ENCODE data around the gene PJVK.
"Not testable (repeated sequence)": the region's sequence is repeated elsewhere in the genome, so short reads cannot be mapped to it uniquely, and the experiment has no call there.

The PJVK gene, protein sequence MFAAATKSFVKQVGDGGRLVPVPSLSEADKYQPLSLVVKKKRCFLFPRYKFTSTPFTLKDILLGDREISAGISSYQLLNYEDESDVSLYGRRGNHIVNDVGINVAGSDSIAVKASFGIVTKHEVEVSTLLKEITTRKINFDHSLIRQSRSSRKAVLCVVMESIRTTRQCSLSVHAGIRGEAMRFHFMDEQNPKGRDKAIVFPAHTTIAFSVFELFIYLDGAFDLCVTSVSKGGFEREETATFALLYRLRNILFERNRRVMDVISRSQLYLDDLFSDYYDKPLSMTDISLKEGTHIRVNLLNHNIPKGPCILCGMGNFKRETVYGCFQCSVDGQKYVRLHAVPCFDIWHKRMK

GRCh38 chr2:178450774-178451525, at the start of gene PJVK, which contains the start of gene PRKRA:
TSS of gene PJVK (plus strand) at chr2:178451378. CDS start at chr2:178453410, 2,032 bp downstream.
TSS of gene PRKRA (minus strand) at chr2:178451175. CDS start at chr2:178451030, 145 bp downstream.
- DNase-seq (ENCODE audit: low read depth), result peak; percentile 88

GRCh38 chr2:178401994-178402437, 49.2 kb upstream of the PJVK start:
- no peak for DNase-seq (ENCODE audit: low read depth)

GRCh38 chr2:178403671-178404306, 47.4 kb upstream of the PJVK start:
- DNase-seq (ENCODE audit: low read depth), result no peak

- DNase-seq (ENCODE audit: low read depth), result no peak
These were observed 46.8 kb upstream of the PJVK start for GRCh38 chr2:178404368-178404767.

GRCh38 chr2:178409261-178409660, 41.9 kb upstream of the PJVK start:
- no peak for DNase-seq (ENCODE audit: low read depth)

GRCh38 chr2:178412047-178412446, 39.1 kb upstream of the PJVK start:
- no peak for DNase-seq (ENCODE audit: low read depth)

DNA sequence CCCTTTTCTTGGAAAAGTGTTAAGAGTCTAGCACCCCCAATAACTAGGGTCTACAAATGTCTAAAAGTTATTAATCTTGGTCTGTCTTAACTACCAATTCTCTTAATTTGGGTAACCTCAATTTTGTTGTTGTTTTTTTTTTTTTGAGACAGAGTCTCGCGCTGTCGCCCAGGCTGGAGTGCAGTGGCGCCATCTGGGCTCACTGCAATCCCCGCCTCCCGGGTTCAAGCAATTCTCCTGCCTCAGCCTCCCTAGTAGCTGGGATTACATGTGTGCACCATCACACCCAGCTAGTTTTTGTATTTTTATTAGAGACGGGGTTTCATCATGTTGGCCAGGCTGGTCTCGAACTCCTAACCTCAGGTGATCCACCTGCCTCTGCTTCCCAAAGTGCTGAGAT, 38.7 kb upstream of the PJVK start:
- DNase-seq (ENCODE audit: low read depth), result not testable (repeated sequence)

DNA sequence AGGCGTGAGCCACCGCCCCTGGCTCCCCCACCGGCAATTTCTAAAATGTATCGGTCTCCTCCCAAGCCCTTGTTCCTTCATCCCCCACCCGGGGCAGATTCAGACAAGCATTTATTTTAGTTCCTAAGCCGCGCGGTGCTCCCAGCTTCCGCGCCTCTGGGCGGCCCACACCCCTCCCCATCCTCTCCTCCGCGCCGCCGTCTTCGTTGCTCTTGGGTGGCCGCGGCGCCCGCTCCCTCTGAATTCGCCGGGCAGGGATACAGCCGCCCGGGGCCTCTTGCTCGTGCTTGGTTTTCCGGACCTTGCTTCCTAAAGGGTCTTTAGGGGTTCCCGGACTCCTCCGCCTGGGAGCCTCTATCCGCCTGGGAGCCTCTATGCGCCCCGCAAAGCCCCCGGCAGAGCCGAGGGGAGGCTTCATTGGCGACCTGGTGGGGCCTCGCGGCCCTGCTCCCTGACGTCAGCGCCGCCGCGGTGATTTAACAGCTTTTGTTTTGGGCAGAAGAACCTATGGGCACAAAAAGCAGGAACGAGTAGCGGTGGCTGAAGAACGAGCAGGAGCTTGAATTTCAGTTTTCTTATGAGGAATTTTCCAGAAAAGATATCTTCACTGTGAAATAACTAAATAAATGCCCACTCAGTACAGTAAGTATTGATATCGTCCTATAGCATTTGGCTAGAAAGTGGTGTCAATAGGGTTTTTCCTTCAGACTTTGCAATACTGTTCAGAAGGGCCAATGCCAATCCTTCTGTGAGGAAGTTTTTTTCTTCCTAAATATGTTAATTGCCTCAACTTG, 37.5 kb upstream of the PJVK start:
- peak; percentile 50 for DNase-seq (ENCODE audit: low read depth)

DNA sequence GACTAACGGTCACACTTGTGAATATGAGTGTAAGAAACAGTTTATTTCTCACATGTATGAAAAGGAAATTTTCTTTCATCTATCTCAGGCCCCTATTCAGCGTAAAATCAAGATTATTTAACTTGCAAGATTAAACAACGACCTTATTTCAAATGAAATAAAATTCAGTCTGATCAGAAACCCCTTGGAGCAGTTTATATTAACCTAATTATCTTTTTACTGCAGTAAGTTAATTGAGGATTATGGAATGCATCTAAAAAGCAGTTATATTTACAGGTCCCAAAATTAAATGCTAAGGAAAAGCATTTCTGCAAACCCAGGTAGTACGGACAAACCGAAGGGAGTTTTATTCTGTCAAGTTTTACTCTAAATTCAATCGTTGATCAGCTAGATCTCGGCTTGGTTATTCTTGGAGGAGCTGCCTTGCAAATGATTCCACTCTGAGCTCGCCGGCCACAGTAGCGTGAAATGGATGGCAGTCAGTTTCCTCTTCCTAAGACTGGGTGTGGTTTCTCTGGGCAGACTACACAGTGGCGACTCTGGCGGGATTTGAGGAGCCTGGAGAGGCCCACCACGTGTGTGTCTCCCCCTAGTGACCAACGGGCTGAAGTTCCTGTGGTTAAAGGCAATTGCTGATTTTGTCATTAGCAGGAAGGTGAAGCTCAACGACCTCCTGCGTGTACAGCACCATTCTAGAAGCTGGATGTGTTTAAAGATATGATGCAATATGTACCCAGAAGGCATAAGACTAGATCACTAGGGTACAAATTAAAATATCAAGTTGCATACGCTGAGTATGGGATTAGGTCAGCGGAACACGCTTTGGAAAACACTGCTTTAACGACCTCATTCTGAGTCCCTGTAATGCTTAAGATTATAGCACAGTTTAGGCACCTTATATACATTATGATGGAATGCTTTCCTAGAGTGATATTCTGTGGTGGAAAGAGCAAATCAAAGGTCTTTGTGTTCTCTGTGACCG, 36.6 kb upstream of the PJVK start:
- DNase-seq (ENCODE audit: low read depth), result peak; percentile 50

- DNase-seq (ENCODE audit: low read depth), result no peak
These were observed 35.2 kb upstream of the PJVK start for GRCh38 chr2:178415979-178416378.

- no peak for DNase-seq (ENCODE audit: low read depth)
These were observed 33.3 kb upstream of the PJVK start for GRCh38 chr2:178417916-178418315.

DNA sequence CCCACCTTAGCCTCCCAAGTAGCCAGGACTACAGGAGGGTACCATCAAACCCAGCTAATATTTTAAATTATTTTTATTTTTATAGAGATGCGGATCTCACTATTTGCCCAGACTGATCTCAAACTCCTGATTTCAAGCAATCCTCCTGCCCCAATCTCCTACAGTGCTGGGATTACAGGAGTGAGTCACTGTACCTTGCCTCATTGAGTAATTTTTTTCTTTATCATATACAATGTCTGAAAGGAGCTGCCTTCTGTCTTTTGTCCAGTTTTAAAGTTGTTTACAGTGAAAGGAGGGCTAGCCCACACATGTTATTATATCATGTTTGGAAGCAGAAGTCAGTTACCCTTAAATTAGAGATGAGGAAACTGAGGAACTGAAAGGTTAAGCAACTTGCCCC, 32.8 kb upstream of the PJVK start:
- no peak for DNase-seq (ENCODE audit: low read depth)

GRCh38 chr2:178419123-178419522, 32.1 kb upstream of the PJVK start:
- no peak for DNase-seq (ENCODE audit: low read depth)

GRCh38 chr2:178420463-178420999, 30.6 kb upstream of the PJVK start:
- DNase-seq (ENCODE audit: low read depth), result no peak

- DNase-seq (ENCODE audit: low read depth), result no peak
These were observed 29.1 kb upstream of the PJVK start for GRCh38 chr2:178422097-178422496.

DNA sequence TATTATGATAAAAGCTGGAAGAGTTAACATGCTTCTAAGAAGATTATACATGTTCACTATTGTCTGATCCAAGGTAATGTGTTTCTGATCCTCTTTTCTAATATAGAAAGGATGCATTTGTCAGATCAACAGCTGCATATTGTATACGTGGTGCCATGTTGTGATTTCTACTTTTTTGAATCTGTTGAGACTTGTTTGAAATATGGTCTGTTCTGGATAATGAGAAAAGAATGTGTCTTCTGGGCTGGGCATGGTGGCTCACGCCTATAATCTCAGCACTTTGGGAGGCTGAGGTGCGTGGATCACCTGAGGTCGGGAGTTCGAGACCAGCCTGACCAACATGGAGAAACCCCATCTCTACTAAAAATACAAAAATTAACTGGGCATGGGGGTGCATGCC, 27.4 kb upstream of the PJVK start:
- not testable (repeated sequence) for DNase-seq (ENCODE audit: low read depth)

GRCh38 chr2:178425255-178425827, 25.8 kb upstream of the PJVK start:
- DNase-seq (ENCODE audit: low read depth), result no peak

DNA sequence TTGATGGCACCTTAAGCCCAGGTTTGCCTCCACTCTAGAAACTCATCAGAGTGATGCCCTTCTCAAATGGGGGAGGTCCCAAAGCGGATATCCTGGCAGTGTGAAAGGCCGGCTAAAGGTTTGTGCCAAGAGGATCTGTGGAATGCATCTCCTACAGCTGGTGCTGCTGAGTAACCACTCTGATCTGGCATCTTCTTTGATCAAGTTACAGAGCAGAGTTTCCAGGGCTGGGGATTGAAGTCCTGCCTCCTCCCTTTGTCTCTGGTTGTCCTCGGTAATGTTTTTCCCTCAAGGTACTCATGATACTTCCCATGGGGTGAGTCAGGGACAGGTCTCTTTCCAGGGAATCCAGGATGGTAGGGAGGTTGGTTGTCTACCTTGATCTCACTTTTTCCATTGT, 24.8 kb upstream of the PJVK start:
- DNase-seq (ENCODE audit: low read depth), result no peak

GRCh38 chr2:178427458-178427857, 23.7 kb upstream of the PJVK start:
- no peak for DNase-seq (ENCODE audit: low read depth)

- no peak for DNase-seq (ENCODE audit: low read depth)
These were observed 22.8 kb upstream of the PJVK start for GRCh38 chr2:178428396-178428806.

All from stimulated activated CD8-positive, alpha-beta memory T cell treated with anti-CD3 and anti-CD28 coated beads, Interleukin-12 subunit alpha, Interleukin-12 subunit beta, amount 100 ng/mL, for 1 hour (primary cell).